ENCODE measurements around the gene FAM47C. TPM values are rescaled to one million over a fixed set of nuclear protein-coding genes. Genes with fewer than 3 reads are reported as not detected.
"Not testable (repeated sequence)": the region's sequence is repeated elsewhere in the genome, so short reads cannot be mapped to it uniquely, and the experiment has no call there.

FAM47C gene
- not detected for polyA plus RNA-seq

GRCh38 chrX:37008182-37008581 is at the start of gene FAM47C:
Gene FAM47C, plus strand, starts transcription at chrX:37008366. Its CDS starts 45 bp downstream, at chrX:37008411.
- not testable (repeated sequence) for H3K27ac ChIP-seq (ENCODE audit: low read depth, low read length)
- 64 to 85% (median 77%) methylated on average over 13 to 24 of the region's 24 CpGs for WGBS, 3 donors

GRCh38 chrX:36961590-36961989 is 46.6 kb upstream of the FAM47C start:
- WGBS, 3 donors = 36 to 65% (median 50%) methylated on average over 10 of the region's 10 CpGs
- no peak overlapping the region for H3K27ac ChIP-seq (ENCODE audit: low read depth, low read length)

- no peak overlapping the region for H3K27ac ChIP-seq (ENCODE audit: low read depth, low read length)
- WGBS, 3 donors = 8 to 33% (median 10%) methylated on average over 44 to 62 of the region's 63 CpGs
Measured at GRCh38 chrX:36963069-36963808, 44.9 kb upstream of the FAM47C start.

- no peak overlapping the region for H3K27ac ChIP-seq (ENCODE audit: low read depth, low read length)
- WGBS, 3 donors = 4 to 23% (median 8%) methylated on average over 5 to 42 of the region's 45 CpGs
Measured at GRCh38 chrX:36963852-36964251, 44.3 kb upstream of the FAM47C start.

- no peak overlapping the region for H3K27ac ChIP-seq (ENCODE audit: low read depth, low read length)
Measured at GRCh38 chrX:36973575-36973974, 34.6 kb upstream of the FAM47C start.

GRCh38 chrX:36974911-36975310 is 33.3 kb upstream of the FAM47C start:
- 74 to 93% (median 80%) methylated on average over 6 of the region's 6 CpGs for WGBS, 3 donors
- no peak overlapping the region for H3K27ac ChIP-seq (ENCODE audit: low read depth, low read length)

GRCh38 chrX:36978886-36979285 is 29.3 kb upstream of the FAM47C start:
- no peak overlapping the region for H3K27ac ChIP-seq (ENCODE audit: low read depth, low read length)
- 84 to 90% (median 85%) methylated on average over 2 of the region's 2 CpGs for WGBS, 3 donors

- 43 to 82% (median 69%) methylated on average over 3 of the region's 3 CpGs for WGBS, 3 donors
- H3K27ac ChIP-seq (ENCODE audit: low read depth, low read length) = no peak overlapping the region
Measured at GRCh38 chrX:36983831-36984230, 24.3 kb upstream of the FAM47C start.

GRCh38 chrX:36985416-36986209 is 22.6 kb upstream of the FAM47C start:
- H3K27ac ChIP-seq (ENCODE audit: low read depth, low read length) = not testable (repeated sequence)
- 0 to 30% (median 1%) methylated on average over 16 to 71 of the region's 89 CpGs for whole genome bisulfite sequencing, 3 donors

- WGBS, 3 donors = 2 to 40% (median 39%) methylated on average over 1 to 24 of the region's 34 CpGs
Measured at GRCh38 chrX:36986231-36986630, 21.9 kb upstream of the FAM47C start.

GRCh38 chrX:36987212-36987611 is 21.0 kb upstream of the FAM47C start:
- no CpG with 5 or more reads among the region's 1 CpG for WGBS, 3 donors
- H3K27ac ChIP-seq (ENCODE audit: low read depth, low read length) = not testable (repeated sequence)

More at GRCh38 chrX:36986231-36986630, 21.9 kb upstream of the FAM47C start:
- H3K27ac ChIP-seq (ENCODE audit: low read depth, low read length) = no peak overlapping the region

GRCh38 chrX:37000140-37000539 is 8.0 kb upstream of the FAM47C start:
- no peak overlapping the region for H3K27ac ChIP-seq (ENCODE audit: low read depth, low read length)
- 50 to 54% (median 52%) methylated on average over 9 of the region's 9 CpGs for WGBS, 3 donors

GRCh38 chrX:37010496-37010895 is 2.3 kb downstream of the FAM47C start:
- no peak overlapping the region for H3K27ac ChIP-seq (ENCODE audit: low read depth, low read length)
- 88 to 94% (median 92%) methylated on average over 21 to 22 of the region's 22 CpGs for WGBS, 3 donors

GRCh38 chrX:37034260-37034659 is 26.1 kb downstream of the FAM47C start:
- WGBS, 3 donors = 38 to 89% (median 71%) methylated on average over 1 of the region's 1 CpG

GRCh38 chrX:37036674-37037220 is 28.6 kb downstream of the FAM47C start:
- WGBS, 3 donors = 83 to 94% (median 91%) methylated on average over 7 of the region's 7 CpGs

More at GRCh38 chrX:37034260-37034659, 26.1 kb downstream of the FAM47C start:
- not testable (repeated sequence) for H3K27ac ChIP-seq (ENCODE audit: low read depth, low read length)

GRCh38 chrX:37038814-37039213 is 30.6 kb downstream of the FAM47C start:
- not testable (repeated sequence) for H3K27ac ChIP-seq (ENCODE audit: low read depth, low read length)
- no CpG with 5 or more reads among the region's 1 CpG for WGBS, 3 donors

More at GRCh38 chrX:37036674-37037220, 28.6 kb downstream of the FAM47C start:
- not testable (repeated sequence) for H3K27ac ChIP-seq (ENCODE audit: low read depth, low read length)

- WGBS, 3 donors = 88 to 95% (median 95%) methylated on average over 17 to 56 of the region's 56 CpGs
- H3K27ac ChIP-seq (ENCODE audit: low read depth, low read length) = not testable (repeated sequence)
Measured at GRCh38 chrX:37042956-37043885, 35.1 kb downstream of the FAM47C start.

- no peak overlapping the region for H3K27ac ChIP-seq (ENCODE audit: low read depth, low read length)
- WGBS, 3 donors = 59 to 76% (median 60%) methylated on average over 4 of the region's 4 CpGs
Measured at GRCh38 chrX:37047776-37048175, 39.6 kb downstream of the FAM47C start.
